Liver (tissue), 3 donors: ENCODE data around the gene LOXHD1.

ENCODE experiments used
- ATF3 ChIP-seq: IDR thresholded peaks from 2 replicates; pipeline ENCODE4 v1.6.1; 2016; ENCODE audit warnings: antibody characterized with exemption
- CTCF ChIP-seq: fragments of 150-350 bp; IDR thresholded peaks from 2 replicates; pipeline ENCODE4 v1.5.1; 2017; ENCODE audit warnings: improper control_type of control experiment, low read depth, low read length; ENCODE audit not compliant: missing input control
- GABPA ChIP-seq, 2 donors: IDR thresholded peaks in 1 of 2; conservative IDR thresholded peaks in 1 of 2; 2 replicates each; pipeline ENCODE4 v1.6.1; 2016; ENCODE audit warnings: antibody characterized with exemption in 2 of 2, mild to moderate bottlenecking in 1 of 2, moderate library complexity in 1 of 2
- REST ChIP-seq: IDR thresholded peaks from 2 replicates; pipeline ENCODE4 v1.6.1; 2016; ENCODE audit warnings: antibody characterized with exemption, mild to moderate bottlenecking
- SP1 ChIP-seq: IDR thresholded peaks from 2 replicates; pipeline ENCODE4 v1.6.1; 2018; ENCODE audit warnings: antibody characterized with exemption, mild to moderate bottlenecking
- YY1 ChIP-seq: IDR thresholded peaks from 2 replicates; pipeline ENCODE4 v1.6.1; 2016; ENCODE audit warnings: antibody characterized with exemption, mild to moderate bottlenecking
- ZBTB33 ChIP-seq: IDR thresholded peaks from 2 replicates; pipeline ENCODE4 v1.6.1; 2016; ENCODE audit warnings: antibody characterized with exemption
- donor health status: healthy.
- donor health status: healthy.

GRCh38 chr18:46704189-46704588 lies 47.2 kb upstream of the LOXHD1 start:
- TF ChIP-seq GABPA (IDR thresholded peaks at IDR 0.05 in 1 of 2, conservative IDR thresholded peaks at IDR 0.05 in 1 of 2) (no peak), CTCF (no peak), REST (no peak), ATF3 (no peak), SP1 (no peak), YY1 (no peak), ZBTB33 (no peak)
